Measurements from ENCODE around the gene ZNF681. TPM values are rescaled to one million over a fixed set of nuclear protein-coding genes. Genes with fewer than 3 reads are reported as not detected.
"Not testable (repeated sequence)": the region's sequence is repeated elsewhere in the genome, so short reads cannot be mapped to it uniquely, and the experiment has no call there.

The ZNF681 gene
- total RNA-seq, 2 experiments from 2014 or later: 5.7 to 9.1 TPM

DNA sequence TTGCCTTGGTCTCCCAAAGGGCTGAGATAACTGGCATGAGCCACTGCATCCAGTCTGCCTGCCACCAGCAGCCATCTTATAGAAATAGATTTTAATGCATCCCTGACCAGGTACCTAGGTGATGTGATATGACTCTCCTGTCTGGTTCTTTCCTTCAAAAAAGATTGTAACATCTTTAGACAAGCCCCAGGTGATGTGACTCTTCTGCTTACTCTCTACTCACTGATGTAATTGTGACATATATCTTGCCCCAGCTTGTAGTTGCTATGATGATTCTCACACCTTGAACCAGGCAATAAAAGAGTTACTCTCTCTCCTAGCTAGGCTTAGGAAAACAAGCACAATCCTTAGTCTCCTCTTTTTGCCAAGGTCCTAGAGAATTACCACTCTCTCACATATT lies 30.6 kb upstream of the ZNF681 start:
- intact Hi-C loops (cut with DNase I, micrococcal nuclease): no loop called here
- H3K9me3 Mint-ChIP-seq (ENCODE audit: low read depth): no peaks in the 10 kb centered on the region
- H3K36me3 Mint-ChIP-seq (ENCODE audit: low read depth): peaks cover 15% of the 10 kb centered on the region
- POLR2A ChIA-PET: no interaction called here
- H3K27ac Mint-ChIP-seq: no peak overlapping the region
- no peaks in the 10 kb centered on the region for H3K27me3 Mint-ChIP-seq
- H3K4me3 Mint-ChIP-seq: no peak overlapping the region
- DNase-seq (no peak), ATAC-seq (no peak)
- H3K4me1 Mint-ChIP-seq: peaks cover 12% of the 10 kb centered on the region
- CTCF ChIA-PET: no interaction called here

- intact Hi-C loops (cut with DNase I, micrococcal nuclease): no loop called here
- H3K9me3 Mint-ChIP-seq (ENCODE audit: low read depth): no peaks in the 10 kb centered on the region
- peaks cover 19% of the 10 kb centered on the region for H3K4me1 Mint-ChIP-seq
- H3K27me3 Mint-ChIP-seq: no peaks in the 10 kb centered on the region
- H3K27ac Mint-ChIP-seq: no peak overlapping the region
- H3K4me3 Mint-ChIP-seq: no peak overlapping the region
- POLR2A ChIA-PET: interaction anchor here (0.6 kb wide), 1 partner anchor 14 kb away, joined by 5 read pairs; no protein-coding TSS in a partner anchor
- DNase-seq: no peak
- H3K36me3 Mint-ChIP-seq (ENCODE audit: low read depth): peaks cover 20% of the 10 kb centered on the region
- CTCF ChIA-PET: no interaction called here
- ATAC-seq: peak; percentile 64
These were observed 29.7 kb upstream of the ZNF681 start for GRCh38 chr19:23788411-23788810.

GRCh38 chr19:23787106-23787505 lies 28.4 kb upstream of the ZNF681 start:
- DNase-seq: no peak
- no peaks in the 10 kb centered on the region for H3K9me3 Mint-ChIP-seq (ENCODE audit: low read depth)
- H3K27me3 Mint-ChIP-seq: no peaks in the 10 kb centered on the region
- H3K4me1 Mint-ChIP-seq: peaks cover 14% of the 10 kb centered on the region
- ATAC-seq: no peak
- ChIA-PET CTCF (no interaction called here), POLR2A (no interaction called here)
- peaks cover 26% of the 10 kb centered on the region for H3K36me3 Mint-ChIP-seq (ENCODE audit: low read depth)
- intact Hi-C loops (cut with DNase I, micrococcal nuclease): no loop called here
- H3K27ac Mint-ChIP-seq: no peak overlapping the region
- no peak overlapping the region for H3K4me3 Mint-ChIP-seq

DNA sequence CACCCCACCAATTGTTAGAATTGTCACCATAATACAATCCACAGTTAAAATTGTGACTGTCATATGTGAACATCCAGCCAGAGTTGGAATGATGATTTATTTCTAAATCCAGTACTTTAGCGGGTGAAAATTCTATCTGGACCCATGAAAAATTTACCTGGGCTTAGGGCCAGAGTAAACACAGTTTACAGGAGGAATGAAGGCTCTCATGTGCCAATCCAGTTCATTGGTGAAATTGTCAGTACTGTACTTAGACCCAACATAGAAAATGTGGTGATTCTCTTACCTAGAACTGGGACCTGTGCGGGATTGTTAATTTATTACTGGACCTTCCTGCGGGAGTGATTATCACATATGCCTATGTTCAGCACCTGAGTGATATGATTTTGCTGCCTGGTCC lies 27.3 kb upstream of the ZNF681 start:
- no peak overlapping the region for H3K4me3 Mint-ChIP-seq
- no peaks in the 10 kb centered on the region for H3K27me3 Mint-ChIP-seq
- intact Hi-C loops (cut with DNase I, micrococcal nuclease): no loop called here
- H3K4me1 Mint-ChIP-seq: peaks cover 14% of the 10 kb centered on the region
- H3K9me3 Mint-ChIP-seq (ENCODE audit: low read depth): no peaks in the 10 kb centered on the region
- DNase-seq: no peak
- peaks cover 31% of the 10 kb centered on the region for H3K36me3 Mint-ChIP-seq (ENCODE audit: low read depth)
- no peak for ATAC-seq
- CTCF ChIA-PET: no interaction called here
- POLR2A ChIA-PET: no interaction called here
- no peak overlapping the region for H3K27ac Mint-ChIP-seq

- ChIA-PET POLR2A (no interaction called here), CTCF (interaction anchor here (0.7 kb wide), 1 partner anchor 1243 kb away, joined by 3 read pairs; no protein-coding TSS in a partner anchor)
- peaks cover 43% of the 10 kb centered on the region for H3K36me3 Mint-ChIP-seq (ENCODE audit: low read depth)
- peaks cover 14% of the 10 kb centered on the region for H3K4me1 Mint-ChIP-seq
- no peak overlapping the region for H3K4me3 Mint-ChIP-seq
- intact Hi-C loops (cut with DNase I, micrococcal nuclease): no loop called here
- H3K9me3 Mint-ChIP-seq (ENCODE audit: low read depth): no peaks in the 10 kb centered on the region
- H3K27me3 Mint-ChIP-seq: no peaks in the 10 kb centered on the region
- H3K27ac Mint-ChIP-seq: no peak overlapping the region
- ATAC-seq (peak; percentile 42), DNase-seq (no peak)
These were observed 25.6 kb upstream of the ZNF681 start for GRCh38 chr19:23784274-23784673.

DNA sequence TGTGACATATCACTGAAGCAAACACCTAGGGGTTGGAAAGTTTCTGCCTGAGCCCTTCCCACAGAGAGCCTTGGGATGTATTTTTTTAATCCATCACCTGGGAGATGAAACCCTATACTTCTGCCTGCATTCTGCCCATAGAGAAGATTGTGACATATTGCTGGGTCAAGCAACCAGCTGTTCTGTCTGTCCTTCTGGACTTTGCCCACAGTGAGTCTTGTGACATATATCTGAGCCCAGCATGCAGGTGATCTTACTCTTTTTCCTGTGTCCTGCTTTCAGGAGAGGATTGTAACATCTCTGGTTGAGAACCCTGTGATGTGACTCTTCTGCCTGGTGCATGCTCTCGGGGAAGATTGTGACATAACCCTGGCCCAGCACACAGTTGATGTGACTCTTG lies 24.9 kb upstream of the ZNF681 start:
- DNase-seq (no peak), ATAC-seq (peak; percentile 27)
- peaks cover 14% of the 10 kb centered on the region for H3K4me1 Mint-ChIP-seq
- POLR2A ChIA-PET: no interaction called here
- intact Hi-C loops (cut with DNase I, micrococcal nuclease): no loop called here
- H3K27ac Mint-ChIP-seq: no peak overlapping the region
- H3K27me3 Mint-ChIP-seq: no peaks in the 10 kb centered on the region
- no peak overlapping the region for H3K4me3 Mint-ChIP-seq
- CTCF ChIA-PET: interaction anchor here (1.5 kb wide), 1 partner anchor 8 kb away, joined by 3 read pairs; no protein-coding TSS in a partner anchor
- peaks cover 46% of the 10 kb centered on the region for H3K36me3 Mint-ChIP-seq (ENCODE audit: low read depth)
- peaks cover 2% of the 10 kb centered on the region for H3K9me3 Mint-ChIP-seq (ENCODE audit: low read depth)

DNA sequence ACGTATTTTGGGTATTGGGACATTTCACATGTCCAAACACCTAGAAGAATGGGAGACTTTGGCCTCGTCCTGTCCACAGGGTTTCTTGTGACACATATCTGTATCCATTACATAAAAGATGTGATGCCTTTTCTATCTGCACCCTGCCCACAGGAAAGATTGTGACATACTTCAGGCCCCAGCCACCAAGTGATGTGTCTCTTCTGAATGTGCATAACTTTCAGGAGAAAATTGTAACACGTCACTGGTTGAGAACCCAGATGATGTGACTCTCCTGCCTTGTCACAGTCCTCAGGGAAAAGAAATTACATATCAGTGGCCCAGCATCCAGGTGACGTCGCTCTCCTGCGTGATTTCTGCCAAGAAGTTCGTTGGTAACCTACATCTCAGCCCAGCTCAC lies 21.0 kb upstream of the ZNF681 start:
- ChIA-PET POLR2A (no interaction called here), CTCF (no interaction called here)
- Mint-ChIP-seq H3K4me1 (peaks cover 23% of the 10 kb centered on the region), H3K36me3 (ENCODE audit: low read depth) (peaks cover 58% of the 10 kb centered on the region), H3K27ac (no peak overlapping the region), H3K27me3 (no peaks in the 10 kb centered on the region), H3K9me3 (ENCODE audit: low read depth) (peaks cover 4% of the 10 kb centered on the region), H3K4me3 (no peak overlapping the region)
- ATAC-seq (no peak), DNase-seq (no peak)
- intact Hi-C loops (cut with DNase I, micrococcal nuclease): no loop called here

- Mint-ChIP-seq H3K27ac (no peak overlapping the region), H3K4me3 (no peak overlapping the region), H3K27me3 (no peaks in the 10 kb centered on the region), H3K9me3 (ENCODE audit: low read depth) (peaks cover 4% of the 10 kb centered on the region), H3K36me3 (ENCODE audit: low read depth) (peaks cover 56% of the 10 kb centered on the region), H3K4me1 (peaks cover 20% of the 10 kb centered on the region)
- ChIA-PET CTCF (interaction anchor here (1.1 kb wide), 1 partner anchor 20 kb away, joined by 3 read pairs; the partner anchor contains the start of gene ZNF681), POLR2A (no interaction called here)
- intact Hi-C loops (cut with DNase I, micrococcal nuclease): no loop called here
- ATAC-seq (no peak), DNase-seq (no peak)
These were observed 19.9 kb upstream of the ZNF681 start for GRCh38 chr19:23778566-23778965.

DNA sequence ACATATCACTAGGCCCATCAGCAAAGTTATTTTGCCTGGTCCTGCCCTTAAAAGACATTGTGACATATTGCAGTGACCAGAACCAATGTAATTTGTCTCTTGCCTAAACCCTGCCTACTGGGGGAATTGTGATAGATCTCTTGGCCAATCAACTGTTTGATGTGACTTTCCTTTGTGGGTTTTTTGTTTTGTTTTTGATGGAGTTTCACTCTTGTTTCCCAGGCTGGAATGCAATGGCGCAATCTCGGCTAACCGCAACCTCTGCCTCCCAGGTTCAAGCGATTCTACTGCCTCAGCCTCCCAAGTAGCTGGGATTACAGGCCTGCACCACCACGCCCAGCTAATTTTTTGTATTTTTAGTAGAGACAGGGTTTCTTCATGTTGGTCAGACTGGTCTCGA lies 19.3 kb upstream of the ZNF681 start:
- H3K4me3 Mint-ChIP-seq; ATAC-seq; H3K27me3 Mint-ChIP-seq; intact Hi-C loops (cut with DNase I, micrococcal nuclease); DNase-seq; H3K27ac Mint-ChIP-seq; POLR2A ChIA-PET; H3K9me3 Mint-ChIP-seq (ENCODE audit: low read depth): not testable (repeated sequence)
- peaks cover 56% of the 10 kb centered on the region for H3K36me3 Mint-ChIP-seq (ENCODE audit: low read depth)
- CTCF ChIA-PET: interaction anchor here (1.1 kb wide), 1 partner anchor 19 kb away, joined by 3 read pairs; the partner anchor contains the start of gene ZNF681
- peaks cover 21% of the 10 kb centered on the region for H3K4me1 Mint-ChIP-seq

- H3K36me3 Mint-ChIP-seq (ENCODE audit: low read depth): peaks cover 54% of the 10 kb centered on the region
- no peak overlapping the region for H3K4me3 Mint-ChIP-seq
- H3K27ac Mint-ChIP-seq: no peak overlapping the region
- POLR2A ChIA-PET: no interaction called here
- intact Hi-C loops (cut with DNase I, micrococcal nuclease): no loop called here
- peak; percentile 35 for ATAC-seq
- H3K9me3 Mint-ChIP-seq (ENCODE audit: low read depth): peaks cover 4% of the 10 kb centered on the region
- no peaks in the 10 kb centered on the region for H3K27me3 Mint-ChIP-seq
- H3K4me1 Mint-ChIP-seq: peaks cover 25% of the 10 kb centered on the region
- no peak for DNase-seq
- CTCF ChIA-PET: no interaction called here
These were observed 18.5 kb upstream of the ZNF681 start for GRCh38 chr19:23777216-23777615.

- H3K9me3 Mint-ChIP-seq (ENCODE audit: low read depth): peaks cover 4% of the 10 kb centered on the region
- no peak for DNase-seq
- peaks cover 31% of the 10 kb centered on the region for H3K4me1 Mint-ChIP-seq
- no peak overlapping the region for H3K27ac Mint-ChIP-seq
- intact Hi-C loops (cut with DNase I, micrococcal nuclease): no loop called here
- no peak for ATAC-seq
- H3K27me3 Mint-ChIP-seq: no peaks in the 10 kb centered on the region
- H3K4me3 Mint-ChIP-seq: no peak overlapping the region
- H3K36me3 Mint-ChIP-seq (ENCODE audit: low read depth): peaks cover 54% of the 10 kb centered on the region
- ChIA-PET CTCF (no interaction called here), POLR2A (no interaction called here)
These were observed 18.0 kb upstream of the ZNF681 start for GRCh38 chr19:23776507-23777205.

- peaks cover 58% of the 10 kb centered on the region for H3K36me3 Mint-ChIP-seq (ENCODE audit: low read depth)
- CTCF ChIA-PET: no interaction called here
- DNase-seq: no peak
These were observed 15.9 kb upstream of the ZNF681 start for GRCh38 chr19:23774524-23774971.

More at GRCh38 chr19:23774524-23774971, 15.9 kb upstream of the ZNF681 start:
- Mint-ChIP-seq H3K9me3 (ENCODE audit: low read depth) (peaks cover 6% of the 10 kb centered on the region), H3K4me1 (peaks cover 49% of the 10 kb centered on the region), H3K27me3 (no peaks in the 10 kb centered on the region), H3K27ac (peak overlapping the region; percentile 7), H3K4me3 (no peak overlapping the region)
- POLR2A ChIA-PET: interaction anchor here (0.6 to 0.7 kb wide), 2 partner anchors 14 to 286 kb away, joined by 3 to 5 read pairs; no protein-coding TSS in a partner anchor
- no peak for ATAC-seq
- intact Hi-C loops (cut with DNase I, micrococcal nuclease): no loop called here
